Middle frontal gyrus (tissue), 1 donor: ENCODE measurements around the gene USP17L5.
"Not testable (repeated sequence)": the region's sequence is repeated elsewhere in the genome, so short reads cannot be mapped to it uniquely, and the experiment has no call there.

Experiments used
- DNase-seq: peaks from one replicate; pipeline ENCODE4 v3.0.0-alpha.2; 2015; ENCODE audit warnings: low spot score; ENCODE audit errors: extremely low spot score

USP17L5 gene

GRCh38 chr4:9339103-9339502, at the start of gene USP17L5:
Gene USP17L5 (plus strand): TSS chr4:9339403. CDS start chr4:9339403, 0 bp downstream.
- not testable (repeated sequence) for DNase-seq

- not testable (repeated sequence) for DNase-seq
Observed at GRCh38 chr4:9324191-9324590, 15.0 kb upstream of the USP17L5 start.

GRCh38 chr4:9324865-9325264, 14.3 kb upstream of the USP17L5 start, which contains the start of gene USP17L24:
Gene USP17L24 (plus strand): TSS chr4:9325165. CDS start chr4:9325165, 0 bp downstream.
- not testable (repeated sequence) for DNase-seq

- DNase-seq = not testable (repeated sequence)
Observed at GRCh38 chr4:9329611-9330010, 9.6 kb upstream of the USP17L5 start, which contains the start of gene USP17L25. Gene USP17L25 (plus strand): TSS chr4:9329911. CDS start chr4:9329911, 0 bp downstream.

- not testable (repeated sequence) for DNase-seq
Observed at GRCh38 chr4:9334358-9334757, 4.8 kb upstream of the USP17L5 start, which contains the start of gene USP17L26. Gene USP17L26 (plus strand): TSS chr4:9334658. CDS start chr4:9334658, 0 bp downstream.

- not testable (repeated sequence) for DNase-seq
Observed at GRCh38 chr4:9343848-9344247, 4.6 kb downstream of the USP17L5 start, which contains the start of gene USP17L27. Gene USP17L27 (plus strand): TSS chr4:9344148. CDS start chr4:9344148, 0 bp downstream.

GRCh38 chr4:9348593-9348992, 9.4 kb downstream of the USP17L5 start, which contains the start of gene USP17L28:
Gene USP17L28 (plus strand): TSS chr4:9348893. CDS start chr4:9348893, 0 bp downstream.
- not testable (repeated sequence) for DNase-seq

GRCh38 chr4:9350866-9351265, 11.7 kb downstream of the USP17L5 start:
- DNase-seq = not testable (repeated sequence)

GRCh38 chr4:9353338-9353737, 14.1 kb downstream of the USP17L5 start, which contains the start of gene USP17L29:
Gene USP17L29 (plus strand): TSS chr4:9353638. CDS start chr4:9353638, 0 bp downstream.
- DNase-seq = not testable (repeated sequence)

GRCh38 chr4:9362829-9363228, 23.6 kb downstream of the USP17L5 start, which contains the start of gene USP17L30:
Gene USP17L30 (plus strand): TSS chr4:9363129. CDS start chr4:9363129, 0 bp downstream.
- not testable (repeated sequence) for DNase-seq

GRCh38 chr4:9379881-9380280, 40.7 kb downstream of the USP17L5 start:
- DNase-seq = not testable (repeated sequence)

GRCh38 chr4:9381012-9381534, 41.9 kb downstream of the USP17L5 start:
- not testable (repeated sequence) for DNase-seq

- no peak for DNase-seq
Observed at GRCh38 chr4:9384126-9384525, 44.9 kb downstream of the USP17L5 start.

GRCh38 chr4:9389001-9389400, 49.8 kb downstream of the USP17L5 start:
- DNase-seq = not testable (repeated sequence)
